SK-N-SH (cell line): Measurements from ENCODE around the gene UBE2N. TPM values are rescaled to one million over a fixed set of nuclear protein-coding genes. Genes with fewer than 3 reads are reported as not detected.

ENCODE experiments used
- CTCF ChIA-PET: fragments of 300-600, 350-600 bp; formaldehyde crosslinking; extraction: SDS; loops from one replicate; lab custom pipeline; 2021; lab: Yijun Ruan, JAX
- POLR2A ChIA-PET: fragments of 350-600 bp; sonication (Branson Sonifier 250); formaldehyde crosslinking; extraction: SDS; loops from one replicate; lab custom pipeline; 2020; ENCODE audit warnings: antibody characterized with exemption, inconsistent platforms; lab: Yijun Ruan, JAX
- DNase-seq: peaks from one replicate; pipeline ENCODE4 v3.0.0; 2012
- H2AFZ ChIP-seq: fragments of 200-600 bp; sonication (generic); 2 replicates; pipeline ENCODE4 v1.8.1; 2016; ENCODE audit warnings: antibody characterized with exemption, mild to moderate bottlenecking, low read depth
- H3F3A ChIP-seq: fragments of 200-600 bp; sonication (generic); replicated peaks from 2 replicates; pipeline ENCODE3; 2016; ENCODE audit warnings: antibody characterized with exemption, mild to moderate bottlenecking; ENCODE audit not compliant: insufficient read depth
- H3K27ac ChIP-seq, 2 experiments: fragments of 200-500 bp in 1 of 2; fragments of 200-600 bp in 1 of 2; sonication (Bioruptor generic) in 1 of 2; sonication (generic), shearing (Covaris generic) in 1 of 2; 2 replicates each; pipeline versions ENCODE4 v1.5.1 to v1.6.1; 2014 to 2016; ENCODE audit warnings: low read depth in 2 of 2, inconsistent platforms in 1 of 2, low read length in 1 of 2, mild to moderate bottlenecking in 1 of 2, mixed read lengths in 1 of 2
- H3K27me3 ChIP-seq: fragments of 200-600 bp; sonication (generic), shearing (Covaris generic); 2 replicates; pipeline ENCODE4 v1.6.1; 2016; ENCODE audit warnings: mixed run types; ENCODE audit not compliant: insufficient read depth
- H3K36me3 ChIP-seq, 2 experiments: fragments of 200-500 bp in 1 of 2; fragments of 200-600 bp in 1 of 2; sonication (Bioruptor generic) in 1 of 2; sonication (generic) in 1 of 2; replicated peaks in 1 of 2; 2 replicates each; pipeline versions ENCODE3 to v1.5.1; 2014 to 2016; ENCODE audit warnings: low read length in 1 of 2, mild to moderate bottlenecking in 1 of 2; ENCODE audit not compliant: insufficient read depth in 2 of 2, control insufficient read depth in 1 of 2
- H3K4me1 ChIP-seq, 2 experiments: fragments of 200-500 bp in 1 of 2; fragments of 200-600 bp in 1 of 2; sonication (Bioruptor generic) in 1 of 2; sonication (generic), shearing (Covaris generic) in 1 of 2; 2 replicates each; pipeline versions ENCODE4 v1.5.1 to v1.6.1; 2014 to 2016; ENCODE audit warnings: low read depth in 1 of 2, low read length in 1 of 2, mixed run types in 1 of 2; ENCODE audit not compliant: insufficient read depth in 2 of 2, control insufficient read depth in 1 of 2
- H3K4me2 ChIP-seq: fragments of 200-600 bp; sonication (generic), shearing (Covaris generic); 2 replicates; pipeline ENCODE4 v1.6.1; 2017; ENCODE audit warnings: mixed run types
- H3K4me3 ChIP-seq, 2 experiments: fragments of 200-500 bp in 1 of 2; fragments of 200-600 bp in 1 of 2; sonication (Bioruptor generic) in 1 of 2; sonication (generic), shearing (Covaris generic) in 1 of 2; 2 replicates each; pipeline versions ENCODE4 v1.5.1 to v1.8.1; 2014 to 2016; ENCODE audit warnings: low read depth in 2 of 2, inconsistent platforms in 1 of 2, low read length in 1 of 2, mild to moderate bottlenecking in 1 of 2, mixed read lengths in 1 of 2, moderate library complexity in 1 of 2
- H3K79me2 ChIP-seq: fragments of 200-600 bp; sonication (generic); 2 replicates; pipeline ENCODE4 v1.8.1; 2017; ENCODE audit warnings: mild to moderate bottlenecking; ENCODE audit not compliant: insufficient read depth
- H3K9ac ChIP-seq: fragments of 200-600 bp; sonication (generic); 2 replicates; pipeline ENCODE4 v1.6.1; 2017; ENCODE audit warnings: mixed run types
- H3K9me2 ChIP-seq: fragments of 200-600 bp; sonication (generic); 2 replicates; pipeline ENCODE4 v1.6.1; 2017; ENCODE audit warnings: mixed run types
- H3K9me3 ChIP-seq: fragments of 200-600 bp; sonication (generic); 2 replicates; pipeline ENCODE4 v1.6.1; 2017; ENCODE audit warnings: mixed run types, mild to moderate bottlenecking, moderate library complexity
- H4K20me1 ChIP-seq: fragments of 200-600 bp; sonication (generic); 2 replicates; pipeline ENCODE4 v1.6.1; 2017; ENCODE audit warnings: mild to moderate bottlenecking, mixed run types; ENCODE audit not compliant: insufficient read depth
- CHD2 ChIP-seq: fragments of 150-350 bp; IDR thresholded peaks from 2 replicates; pipeline ENCODE4 v1.6.1; 2018; ENCODE audit warnings: low read length; ENCODE audit not compliant: partially characterized antibody
- ELF1 ChIP-seq: IDR thresholded peaks from 2 replicates; pipeline ENCODE4 v1.4.0; 2012
- FOXM1 ChIP-seq: IDR thresholded peaks from 2 replicates; pipeline ENCODE4 v1.4.0; 2012; ENCODE audit warnings: low read depth, mild to moderate bottlenecking
- GABPA ChIP-seq: IDR thresholded peaks from 2 replicates; pipeline ENCODE4 v1.4.0; 2012; ENCODE audit warnings: low read depth, mild to moderate bottlenecking
- IRF3 ChIP-seq: fragments of 150-350 bp; IDR thresholded peaks from 2 replicates; pipeline ENCODE4 v1.6.1; 2016; ENCODE audit warnings: mild to moderate bottlenecking, low read depth, low read length
- JUND ChIP-seq: IDR thresholded peaks from 2 replicates; pipeline ENCODE4 v1.4.0; 2012
- MAX ChIP-seq: IDR thresholded peaks from 2 replicates; pipeline ENCODE4 v1.4.0; 2012; ENCODE audit warnings: low read depth
- MEF2A ChIP-seq: IDR thresholded peaks from 2 replicates; pipeline ENCODE4 v1.4.0; 2012; ENCODE audit warnings: low read depth, borderline replicate concordance
- MXI1 ChIP-seq: IDR thresholded peaks from 2 replicates; pipeline ENCODE4 v1.6.1; 2012; ENCODE audit warnings: mild to moderate bottlenecking, low read depth, low read length, improper control_type of control experiment
- NFIC ChIP-seq: IDR thresholded peaks from 2 replicates; pipeline ENCODE4 v1.4.0; 2012; ENCODE audit warnings: borderline replicate concordance
- NRF1 ChIP-seq: IDR thresholded peaks from 2 replicates; pipeline ENCODE4 v1.6.1; 2012; ENCODE audit warnings: low read depth, mild to moderate bottlenecking, low read length
- POLR2AphosphoS5 ChIP-seq: IDR thresholded peaks from 2 replicates; pipeline ENCODE4 v1.6.1; 2012; ENCODE audit warnings: low read depth, low read length
- RCOR1 ChIP-seq: fragments of 150-350 bp; IDR thresholded peaks from 2 replicates; pipeline ENCODE4 v1.6.1; 2017; ENCODE audit warnings: antibody characterized with exemption, low read length
- RFX5 ChIP-seq: IDR thresholded peaks from 2 replicates; pipeline ENCODE4 v1.6.1; 2012; ENCODE audit warnings: mild to moderate bottlenecking, improper control_type of control experiment, low read length
- SIN3A ChIP-seq: IDR thresholded peaks from 2 replicates; pipeline ENCODE4 v1.6.1; 2012; ENCODE audit warnings: low read depth, mild to moderate bottlenecking, low read length, moderate library complexity, borderline replicate concordance
- SMC3 ChIP-seq: IDR thresholded peaks from 2 replicates; pipeline ENCODE4 v1.6.1; 2012; ENCODE audit warnings: low read depth, low read length, improper control_type of control experiment
- TAF1 ChIP-seq: IDR thresholded peaks from 2 replicates; pipeline ENCODE4 v1.6.1; 2012; ENCODE audit warnings: low read depth, mild to moderate bottlenecking, low read length, moderate library complexity, borderline replicate concordance
- TCF12 ChIP-seq: IDR thresholded peaks from 2 replicates; pipeline ENCODE4 v1.4.0; 2012
- TEAD4 ChIP-seq: IDR thresholded peaks from 2 replicates; pipeline ENCODE4 v1.4.0; 2012; ENCODE audit warnings: mild to moderate bottlenecking, borderline replicate concordance; ENCODE audit not compliant: insufficient read depth
- YY1 ChIP-seq: IDR thresholded peaks from 2 replicates; pipeline ENCODE4 v1.4.0; 2012; ENCODE audit warnings: low read depth, mild to moderate bottlenecking
- WGBS: methylation state at CpG from one replicate; pipeline ENCODE4 v1.1.6; 2017; ENCODE audit warnings: low lambda C conversion rate; 5-methylcytosine and 5-hydroxymethylcytosine counted together
- polyA plus RNA-seq, 3 experiments: library from polyadenylated mRNA; depleted of rRNA; stranded (reverse); fragments of >200 nt; gene quantifications; 2 replicates each; pipeline ENCODE4 v1.2.3, GENCODE V29; 2012
- TF ChIP-seq, protein P1 (sequence below): IDR thresholded peaks from 2 replicates; pipeline ENCODE4 v1.4.0; 2012; ENCODE audit warnings: low read depth, borderline replicate concordance
- TF ChIP-seq, protein P2 (sequence below): IDR thresholded peaks from 2 replicates; pipeline ENCODE4 v1.6.1; 2012; ENCODE audit warnings: mild to moderate bottlenecking, low read depth, low read length, moderate library complexity
- TF ChIP-seq, protein P3 (sequence below): IDR thresholded peaks from 2 replicates; pipeline ENCODE4; 2012

The UBE2N gene
- polyA plus RNA-seq (2012; rRNA removed), result 102 and 121 TPM in 2 replicates
- polyA plus RNA-seq (2012; cell fraction: cytosol; rRNA removed), result 128 and 131 TPM in 2 replicates
- 39.9 and 65.6 TPM in 2 replicates for polyA plus RNA-seq (2012; cell fraction: nucleus; rRNA removed)

- Histone ChIP-seq H3K4me3 (peak within 1 kb of the TSS; percentile 83 to 91), H4K20me1 (peaks cover 42% of the 10 kb centered on the region), H3K9ac (peak within 1 kb of the TSS; percentile 98), H3K4me2 (peak within 1 kb of the TSS; percentile 90), H3K27me3 (no peaks in the 10 kb centered on the region), H3K9me2 (no peaks in the 10 kb centered on the region), H3K79me2 (peaks cover 49% of the 10 kb centered on the region), H3K27ac (peak within 1 kb of the TSS; percentile 84 to 95), H3F3A (peaks cover 4% of the 10 kb centered on the region), H3K9me3 (no peaks in the 10 kb centered on the region), H3K36me3 (no peaks in the 10 kb centered on the region), H2AFZ (peak within 1 kb of the TSS; percentile 88), H3K4me1 (peaks cover 10 to 14% of the 10 kb centered on the region in 2 experiments; a peak in 3 of 4 replicates)
- DNase-seq, result peak; percentile 98
- ChIA-PET CTCF (interaction anchor here (1.1 to 2.4 kb wide), 4 partner anchors 19 to 661 kb away, joined by 3 to 10 read pairs (median 5); no protein-coding TSS in a partner anchor), POLR2A (interaction anchor here (1.2 kb wide), 1 partner anchor 20 kb away, joined by 3 read pairs; no protein-coding TSS in a partner anchor)
- 1% methylated on average over 32 of the region's 105 CpGs for WGBS
- TF ChIP-seq MAX (peak; percentile 55), MEF2A (no peak), TEAD4 (no peak), YY1 (peak; percentile 86), TCF12 (0 out of 2 replicates have a peak, but pooled peaks have one; percentile 17), RCOR1 (no peak), MXI1 (peak; percentile 58), NRF1 (peak; percentile 76), SIN3A (0 out of 2 replicates have a peak, but pooled peaks have one; percentile 20), ELF1 (peak; percentile 85), JUND (no peak), SMC3 (no peak), RFX5 (peak; percentile 88), POLR2AphosphoS5 (peak; percentile 41; the same call in 1 of the 2 replicates), TAF1 (peak; percentile 73), NFIC (no peak), FOXM1 (no peak), GABPA (peak; percentile 88), CHD2 (peak; percentile 97), IRF3 (no peak)
- TF ChIP-seq, protein P1, sequence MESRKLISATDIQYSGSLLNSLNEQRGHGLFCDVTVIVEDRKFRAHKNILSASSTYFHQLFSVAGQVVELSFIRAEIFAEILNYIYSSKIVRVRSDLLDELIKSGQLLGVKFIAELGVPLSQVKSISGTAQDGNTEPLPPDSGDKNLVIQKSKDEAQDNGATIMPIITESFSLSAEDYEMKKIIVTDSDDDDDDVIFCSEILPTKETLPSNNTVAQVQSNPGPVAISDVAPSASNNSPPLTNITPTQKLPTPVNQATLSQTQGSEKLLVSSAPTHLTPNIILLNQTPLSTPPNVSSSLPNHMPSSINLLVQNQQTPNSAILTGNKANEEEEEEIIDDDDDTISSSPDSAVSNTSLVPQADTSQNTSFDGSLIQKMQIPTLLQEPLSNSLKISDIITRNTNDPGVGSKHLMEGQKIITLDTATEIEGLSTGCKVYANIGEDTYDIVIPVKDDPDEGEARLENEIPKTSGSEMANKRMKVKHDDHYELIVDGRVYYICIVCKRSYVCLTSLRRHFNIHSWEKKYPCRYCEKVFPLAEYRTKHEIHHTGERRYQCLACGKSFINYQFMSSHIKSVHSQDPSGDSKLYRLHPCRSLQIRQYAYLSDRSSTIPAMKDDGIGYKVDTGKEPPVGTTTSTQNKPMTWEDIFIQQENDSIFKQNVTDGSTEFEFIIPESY, result peak; percentile 94
- TF ChIP-seq, protein P2, sequence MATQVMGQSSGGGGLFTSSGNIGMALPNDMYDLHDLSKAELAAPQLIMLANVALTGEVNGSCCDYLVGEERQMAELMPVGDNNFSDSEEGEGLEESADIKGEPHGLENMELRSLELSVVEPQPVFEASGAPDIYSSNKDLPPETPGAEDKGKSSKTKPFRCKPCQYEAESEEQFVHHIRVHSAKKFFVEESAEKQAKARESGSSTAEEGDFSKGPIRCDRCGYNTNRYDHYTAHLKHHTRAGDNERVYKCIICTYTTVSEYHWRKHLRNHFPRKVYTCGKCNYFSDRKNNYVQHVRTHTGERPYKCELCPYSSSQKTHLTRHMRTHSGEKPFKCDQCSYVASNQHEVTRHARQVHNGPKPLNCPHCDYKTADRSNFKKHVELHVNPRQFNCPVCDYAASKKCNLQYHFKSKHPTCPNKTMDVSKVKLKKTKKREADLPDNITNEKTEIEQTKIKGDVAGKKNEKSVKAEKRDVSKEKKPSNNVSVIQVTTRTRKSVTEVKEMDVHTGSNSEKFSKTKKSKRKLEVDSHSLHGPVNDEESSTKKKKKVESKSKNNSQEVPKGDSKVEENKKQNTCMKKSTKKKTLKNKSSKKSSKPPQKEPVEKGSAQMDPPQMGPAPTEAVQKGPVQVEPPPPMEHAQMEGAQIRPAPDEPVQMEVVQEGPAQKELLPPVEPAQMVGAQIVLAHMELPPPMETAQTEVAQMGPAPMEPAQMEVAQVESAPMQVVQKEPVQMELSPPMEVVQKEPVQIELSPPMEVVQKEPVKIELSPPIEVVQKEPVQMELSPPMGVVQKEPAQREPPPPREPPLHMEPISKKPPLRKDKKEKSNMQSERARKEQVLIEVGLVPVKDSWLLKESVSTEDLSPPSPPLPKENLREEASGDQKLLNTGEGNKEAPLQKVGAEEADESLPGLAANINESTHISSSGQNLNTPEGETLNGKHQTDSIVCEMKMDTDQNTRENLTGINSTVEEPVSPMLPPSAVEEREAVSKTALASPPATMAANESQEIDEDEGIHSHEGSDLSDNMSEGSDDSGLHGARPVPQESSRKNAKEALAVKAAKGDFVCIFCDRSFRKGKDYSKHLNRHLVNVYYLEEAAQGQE, result peak; percentile 28; the same call in 1 of the 2 replicates
- TF ChIP-seq, protein P3, sequence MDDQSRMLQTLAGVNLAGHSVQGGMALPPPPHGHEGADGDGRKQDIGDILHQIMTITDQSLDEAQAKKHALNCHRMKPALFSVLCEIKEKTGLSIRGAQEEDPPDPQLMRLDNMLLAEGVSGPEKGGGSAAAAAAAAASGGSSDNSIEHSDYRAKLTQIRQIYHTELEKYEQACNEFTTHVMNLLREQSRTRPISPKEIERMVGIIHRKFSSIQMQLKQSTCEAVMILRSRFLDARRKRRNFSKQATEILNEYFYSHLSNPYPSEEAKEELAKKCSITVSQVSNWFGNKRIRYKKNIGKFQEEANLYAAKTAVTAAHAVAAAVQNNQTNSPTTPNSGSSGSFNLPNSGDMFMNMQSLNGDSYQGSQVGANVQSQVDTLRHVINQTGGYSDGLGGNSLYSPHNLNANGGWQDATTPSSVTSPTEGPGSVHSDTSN, result no peak
These were observed at the start of gene UBE2N for GRCh38 chr12:93441617-93442410. Gene UBE2N (minus strand): TSS chr12:93441947. CDS start chr12:93441884, 63 bp downstream.
